ACHN (cell line): ENCODE results near the gene CYP27A1.
A peak's percentile ranks its signal among the peaks of the same experiment; 100 is the strongest.

ENCODE experiments used
- DNase-seq: peaks from one replicate; pipeline ENCODE4 v3.0.0-alpha.2; 2015
- in situ Hi-C: cut with HindIII; loops from 2 replicates; pipeline ENCODE4 v1.10.0; 2017; ENCODE audit warnings: low sequenced_read_pairs, low pct_ligation_motif_present, low pct_unique_long_range_greater_than_20kb

Gene CYP27A1

DNA sequence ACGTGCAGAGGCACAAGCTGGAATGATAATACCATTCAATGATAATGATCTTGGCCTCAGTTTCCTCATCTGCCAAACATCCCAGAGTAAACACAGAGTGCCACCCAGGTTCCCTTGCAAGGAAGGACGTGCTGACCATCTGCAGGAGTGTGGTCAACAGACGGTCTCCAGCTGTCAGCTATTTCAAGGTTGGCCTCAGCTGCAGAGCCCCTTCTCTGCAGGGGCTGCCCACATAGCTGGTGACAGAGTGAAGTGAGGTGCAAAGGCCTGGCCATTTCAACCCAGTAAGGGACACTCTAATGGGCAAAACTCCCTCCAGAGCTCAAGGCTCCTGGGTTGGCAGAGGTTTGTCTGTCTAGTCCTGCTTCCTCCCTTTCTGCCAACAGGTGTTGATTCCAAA lies 69.3 kb downstream of the CYP27A1 start:
- DNase-seq, result no peak
- in situ Hi-C loops, result no loop called here

DNA sequence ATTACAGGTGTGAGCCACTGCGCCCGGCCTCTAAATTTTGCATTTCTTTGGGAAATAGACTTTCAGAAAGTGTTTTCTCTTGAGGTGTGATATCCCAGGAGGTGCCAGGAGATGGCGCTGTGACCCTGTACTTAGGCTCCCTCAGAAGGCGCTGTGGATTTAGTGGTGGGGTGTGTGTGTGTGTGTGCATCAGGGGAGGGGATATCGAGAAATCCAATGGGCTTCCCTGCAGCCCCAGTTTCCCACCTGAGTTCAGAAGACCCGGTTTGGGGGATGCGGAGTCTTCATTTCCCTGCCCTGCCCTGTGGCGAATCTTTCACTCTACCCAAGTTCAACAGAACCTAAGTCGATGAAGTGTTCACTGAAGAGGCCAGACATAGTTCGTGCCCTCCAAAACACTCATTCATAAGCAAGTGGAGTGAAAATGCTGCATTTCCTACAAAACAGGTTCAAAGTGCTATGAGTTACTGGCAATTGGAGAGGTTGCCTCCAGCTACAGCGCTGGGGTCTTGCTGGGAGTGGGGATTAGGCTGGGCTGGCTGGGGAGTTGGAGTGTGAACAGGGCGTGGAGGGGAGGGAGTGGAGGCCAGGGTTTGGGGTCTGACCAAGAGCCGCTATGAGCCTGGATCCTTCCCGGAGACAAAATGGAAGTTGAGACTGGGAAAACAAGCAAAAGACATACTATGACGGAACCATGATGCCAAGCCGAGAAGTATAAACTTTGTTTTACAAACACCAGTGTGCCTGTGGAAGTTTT lies 71.1 kb downstream of the CYP27A1 start:
- peak; percentile 60 for DNase-seq

DNA sequence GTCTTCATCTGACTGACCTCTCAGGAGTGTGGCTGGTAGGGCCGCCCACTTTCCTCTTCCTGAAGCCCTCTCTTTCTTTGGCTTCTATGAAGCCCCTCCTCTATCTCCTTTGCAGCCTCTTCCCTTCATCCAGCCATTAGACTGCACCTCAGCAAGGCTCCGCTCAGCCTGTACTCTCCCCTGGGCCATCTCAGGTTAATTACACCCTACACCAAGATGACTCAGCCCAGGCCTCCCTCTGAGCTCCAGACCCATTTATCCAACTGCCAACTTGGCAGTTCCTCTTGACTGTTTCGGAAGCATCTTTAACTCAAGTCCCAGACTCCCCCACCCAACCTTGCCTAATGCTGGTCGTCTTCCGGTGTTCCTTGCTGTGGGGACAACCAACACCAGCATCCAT lies 71.8 kb downstream of the CYP27A1 start:
- in situ Hi-C loops, result no loop called here
- DNase-seq, result peak; percentile 54

More for the DNA sequence above, 71.1 kb downstream of the CYP27A1 start:
- in situ Hi-C loops, result no loop called here

DNA sequence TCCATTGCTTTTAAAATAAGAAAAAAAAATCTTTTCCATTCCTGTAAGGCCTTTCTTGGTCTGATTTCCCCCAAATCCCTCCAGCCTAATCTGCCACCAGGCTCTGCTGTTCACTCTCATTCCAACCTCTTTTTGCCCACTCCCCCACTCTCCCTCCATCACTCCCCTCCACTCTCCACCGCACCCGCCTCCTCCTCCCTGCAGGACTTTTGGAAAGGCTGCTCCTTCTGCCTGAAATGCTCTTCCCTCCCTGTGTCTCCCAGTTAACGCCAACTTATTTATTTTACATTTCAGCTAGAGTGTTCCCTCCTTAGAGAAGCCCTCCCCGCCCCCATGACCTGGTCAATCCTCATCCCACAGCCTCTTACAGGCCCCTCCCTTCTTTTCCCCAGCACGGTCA lies 72.9 kb downstream of the CYP27A1 start:
- DNase-seq, result no peak
- in situ Hi-C loops, result no loop called here

DNA sequence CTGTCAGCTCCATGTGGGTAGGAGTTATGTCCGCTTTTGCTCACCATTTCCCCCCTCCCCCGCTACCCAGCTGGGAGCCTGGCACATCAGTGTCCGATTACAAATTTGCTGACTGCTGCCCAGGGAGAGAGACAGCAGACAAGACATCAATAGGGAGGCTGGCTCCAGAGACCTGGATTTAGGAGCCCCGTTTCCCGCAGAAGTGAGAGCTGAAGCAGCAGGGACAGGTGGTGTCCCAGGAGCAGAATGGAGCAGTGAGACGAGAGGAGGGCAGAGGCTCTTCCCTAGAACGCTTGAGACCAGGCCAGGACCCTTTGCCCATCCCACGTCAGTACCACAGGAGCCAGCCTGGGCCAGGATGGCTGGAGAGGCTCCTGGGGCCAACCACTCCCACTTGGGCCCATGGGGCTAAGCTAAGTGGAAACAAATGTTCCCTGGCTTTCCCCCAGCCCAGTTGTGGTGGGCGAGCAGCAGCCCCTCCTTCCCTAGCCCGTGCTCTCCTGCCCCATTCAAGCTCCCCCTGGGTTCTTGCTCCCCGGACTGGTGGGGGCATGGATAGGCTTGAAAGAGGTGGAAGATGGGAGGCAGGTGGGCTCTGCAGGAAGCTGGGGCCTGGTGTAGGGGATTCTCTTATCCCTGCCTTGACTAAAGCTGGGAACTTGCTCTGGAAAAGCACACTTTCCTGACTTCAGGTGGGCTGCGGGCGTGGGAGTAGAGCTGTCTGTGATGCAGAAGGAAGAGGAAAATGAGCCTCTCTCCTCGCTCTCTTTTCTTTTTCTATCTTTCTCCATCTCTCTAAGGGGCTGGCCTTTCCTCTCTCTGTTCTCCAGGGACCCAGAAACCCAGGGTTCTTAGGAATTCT lies 73.6 kb downstream of the CYP27A1 start:
- in situ Hi-C loops, result no loop called here
- no peak for DNase-seq

DNA sequence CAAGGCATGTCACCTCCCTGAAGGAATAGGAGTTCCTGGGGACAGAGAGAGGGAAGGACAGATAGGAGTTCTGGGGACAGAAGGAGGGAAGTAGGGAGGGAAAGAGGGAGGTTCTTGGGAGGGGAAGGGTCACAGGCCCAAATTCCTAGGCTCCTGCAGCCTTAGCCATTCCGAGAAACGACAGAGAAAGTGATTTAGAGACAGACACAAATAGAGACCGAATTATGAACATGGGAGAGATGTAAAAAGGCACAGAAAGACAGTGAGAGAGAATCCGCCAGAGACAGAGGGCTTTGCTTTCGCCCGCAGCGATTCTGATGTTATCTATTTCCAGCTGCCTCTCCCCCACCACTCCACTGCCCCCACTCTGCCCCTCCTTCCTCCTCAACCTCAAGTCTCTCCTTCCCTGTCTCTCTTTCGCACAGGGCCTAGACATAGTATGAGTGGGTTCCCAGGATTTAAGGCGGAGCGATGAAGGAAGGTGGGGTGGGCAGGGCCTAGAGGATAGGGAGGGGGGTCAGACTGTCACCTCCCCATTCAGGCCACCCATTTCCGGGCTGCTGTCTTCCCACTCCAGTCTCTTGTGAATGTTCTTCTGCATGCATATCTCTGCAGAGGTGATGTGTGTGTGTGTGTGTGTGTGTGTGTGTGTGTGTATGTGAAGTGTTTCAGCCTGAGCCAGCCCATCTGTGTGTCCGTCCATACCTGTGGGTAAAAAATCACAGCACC lies 74.4 kb downstream of the CYP27A1 start:
- DNase-seq, result no peak
- in situ Hi-C loops, result no loop called here

DNA sequence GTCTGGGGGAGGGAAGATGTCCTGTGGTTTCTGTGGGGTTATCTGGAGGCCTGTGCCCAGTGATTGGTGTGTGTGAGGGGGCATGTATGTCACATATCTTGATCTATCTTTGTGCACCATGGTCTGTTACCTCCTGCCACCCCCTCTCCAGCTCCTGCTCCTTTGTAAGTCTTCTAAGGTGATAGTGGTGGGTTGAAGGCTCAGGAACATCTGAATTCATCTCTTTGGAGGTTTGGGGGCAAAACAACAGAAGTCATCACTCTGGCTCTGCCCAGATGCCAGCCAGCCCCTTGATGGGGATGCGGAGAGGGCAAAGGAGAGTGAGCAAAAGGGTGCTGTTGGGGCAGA lies 74.9 kb downstream of the CYP27A1 start:
- in situ Hi-C loops, result no loop called here
- DNase-seq, result no peak

DNA sequence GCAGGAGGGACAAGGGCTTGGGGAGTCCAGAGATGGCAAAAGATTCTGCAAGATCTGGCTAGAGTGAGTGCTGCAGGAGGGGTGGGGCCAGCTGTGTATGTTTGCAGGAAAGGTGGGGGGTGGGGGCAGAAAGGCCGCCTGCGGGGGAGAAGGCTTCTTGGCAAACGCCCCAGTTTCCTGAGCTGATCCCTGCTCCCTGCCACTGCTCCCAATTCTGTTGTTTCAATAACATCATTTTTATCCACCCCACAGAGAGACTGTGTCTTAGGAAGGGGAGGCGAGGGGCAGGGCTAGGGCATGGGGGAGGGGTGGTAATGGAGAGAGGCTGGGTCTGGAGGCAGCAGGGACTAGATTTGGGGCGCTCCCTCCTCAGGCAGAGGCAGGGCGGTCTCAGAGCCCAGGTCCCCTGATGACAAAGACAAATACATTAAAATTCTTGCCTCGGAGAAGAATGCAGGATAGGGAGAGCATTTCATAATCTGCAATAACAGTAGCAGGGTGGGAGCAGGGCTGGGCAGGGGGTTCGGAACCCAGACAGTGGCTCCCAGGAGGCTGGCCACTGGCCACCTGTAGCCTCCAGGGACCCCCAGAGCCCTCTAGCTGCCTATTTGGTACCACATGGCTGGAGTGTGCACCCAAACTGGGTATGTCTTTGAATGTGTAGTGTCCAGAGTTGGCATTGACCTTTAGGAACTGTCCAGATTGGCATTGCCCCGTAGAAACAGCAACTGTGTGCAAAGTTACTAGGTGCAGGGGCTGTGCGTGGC lies 75.6 kb downstream of the CYP27A1 start:
- no peak for DNase-seq
- in situ Hi-C loops, result no loop called here

DNA sequence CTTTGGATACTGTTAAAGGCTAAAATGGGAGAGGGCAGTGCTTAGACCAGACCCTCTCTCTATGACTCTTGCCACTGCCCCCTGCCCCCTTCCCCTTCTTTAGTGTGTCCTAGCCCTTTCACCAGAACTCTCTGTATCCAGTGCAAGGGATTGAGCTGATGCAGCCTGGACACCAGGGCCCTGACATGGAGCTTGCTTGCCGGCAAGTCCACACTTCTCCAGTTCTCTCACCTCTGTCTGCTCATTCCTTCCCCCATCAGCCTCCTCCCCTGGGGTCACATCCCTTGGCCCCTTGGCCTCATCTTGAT lies 76.1 kb downstream of the CYP27A1 start:
- no peak for DNase-seq
- in situ Hi-C loops, result no loop called here

DNA sequence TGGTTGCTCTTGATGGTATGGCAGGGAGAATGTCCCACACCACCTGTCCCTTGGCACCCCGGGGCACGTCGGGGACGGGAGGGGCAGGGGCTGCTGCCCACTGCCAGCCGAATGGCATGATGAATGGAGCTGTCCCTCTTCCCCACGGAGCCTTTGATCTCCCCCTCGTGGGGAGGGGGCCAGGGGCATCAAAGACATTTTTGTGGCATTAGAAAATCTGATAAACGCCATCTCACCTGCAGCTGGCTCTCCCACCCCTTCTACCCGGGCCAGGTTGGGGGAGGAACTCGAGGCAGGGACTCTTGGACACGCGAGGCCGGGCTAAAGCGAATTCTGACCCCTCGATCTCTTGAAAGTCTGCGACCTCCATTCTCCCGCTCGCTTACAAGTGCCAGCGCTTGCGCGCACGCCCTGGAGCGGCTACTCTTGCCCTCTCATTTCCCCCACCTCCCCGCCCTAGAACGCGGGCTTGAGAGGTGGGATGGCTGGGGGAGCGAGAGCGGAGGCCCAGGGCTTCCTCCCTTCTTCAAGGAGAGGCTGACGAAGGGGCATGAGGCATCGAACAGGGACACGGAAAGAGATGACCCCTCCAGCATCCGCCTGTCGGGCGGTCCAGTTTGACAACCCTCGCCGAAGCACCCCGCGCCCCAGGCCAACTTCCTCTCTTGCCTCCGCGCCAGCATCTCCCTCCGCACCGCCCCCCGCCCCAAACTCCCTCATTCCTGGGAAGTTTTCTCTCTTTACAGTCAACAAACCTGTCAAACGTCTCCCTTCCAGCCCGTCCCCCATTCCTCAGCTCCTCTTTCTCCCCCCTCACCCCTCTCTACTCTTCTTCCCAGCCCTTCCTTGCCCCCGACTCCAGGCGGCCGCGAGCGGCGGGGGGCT lies 77.0 kb downstream of the CYP27A1 start:
- DNase-seq, result no peak
- in situ Hi-C loops, result no loop called here

DNA sequence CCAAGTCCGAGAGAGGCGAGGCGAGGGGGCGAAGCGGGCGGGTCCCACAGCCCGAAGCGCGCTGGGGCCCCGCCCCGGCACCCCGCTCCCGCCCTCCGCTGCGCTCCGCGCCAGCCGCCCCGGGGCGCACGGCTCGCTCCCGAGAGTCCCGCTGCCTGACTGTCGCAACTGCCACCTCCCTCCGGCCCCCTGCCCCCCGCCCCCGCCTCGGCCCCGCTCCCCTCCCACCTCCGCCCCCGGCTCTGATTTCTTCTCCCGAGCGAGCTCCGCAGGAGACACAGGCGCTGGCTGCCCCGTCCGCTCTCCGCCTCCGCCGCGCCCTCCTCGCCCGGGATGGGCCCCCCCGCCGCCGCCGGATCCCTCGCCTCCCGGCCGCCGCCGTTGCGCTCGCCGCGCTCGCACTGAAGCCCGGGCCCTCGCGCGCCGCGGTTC lies 77.6 kb downstream of the CYP27A1 start, which contains the start of gene WNT6:
TSS of gene WNT6 (plus strand) at position 250 of the 432 bp plus-strand sequence. CDS start 233 bp downstream, outside the sequence.
- no peak for DNase-seq
- in situ Hi-C loops, result no loop called here

DNA sequence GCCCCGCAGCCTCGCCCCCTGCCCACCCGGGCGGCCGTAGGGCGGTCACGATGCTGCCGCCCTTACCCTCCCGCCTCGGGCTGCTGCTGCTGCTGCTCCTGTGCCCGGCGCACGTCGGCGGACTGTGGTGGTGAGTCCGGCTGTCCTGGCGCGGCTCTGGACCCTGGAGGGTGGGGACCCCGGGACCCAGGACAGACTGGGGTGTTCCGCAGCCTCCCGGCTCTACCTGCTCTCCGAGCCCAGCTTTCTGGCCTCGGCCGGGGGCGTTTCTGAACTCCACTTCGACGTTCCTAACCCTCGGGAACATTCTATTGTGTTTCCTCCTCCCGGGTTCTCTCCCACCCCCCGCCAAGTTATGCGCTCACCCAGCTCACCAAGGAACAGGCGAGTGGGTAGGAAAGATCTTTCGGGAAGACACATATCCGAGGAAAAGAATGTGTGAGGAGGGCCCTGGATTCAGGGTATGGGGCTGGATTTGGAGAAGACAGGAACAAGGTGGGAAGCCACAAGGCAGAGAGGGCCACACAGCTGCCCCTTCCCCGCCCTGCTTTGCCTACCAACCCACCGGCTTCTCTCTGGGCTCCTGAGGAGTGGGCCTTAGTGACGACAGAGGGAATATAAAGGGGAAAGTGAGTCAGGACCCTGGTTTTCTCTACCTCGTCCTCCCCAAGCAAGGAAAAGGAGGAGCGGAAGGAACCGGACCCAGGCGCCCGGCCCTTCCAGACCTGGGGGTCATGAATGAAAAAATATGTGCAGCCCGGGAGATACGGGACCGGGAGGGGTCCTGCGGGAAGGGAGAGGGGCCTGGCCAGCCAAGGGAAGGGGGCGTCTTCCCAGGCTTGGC lies 78.3 kb downstream of the CYP27A1 start:
- in situ Hi-C loops, result no loop called here
- DNase-seq, result no peak

DNA sequence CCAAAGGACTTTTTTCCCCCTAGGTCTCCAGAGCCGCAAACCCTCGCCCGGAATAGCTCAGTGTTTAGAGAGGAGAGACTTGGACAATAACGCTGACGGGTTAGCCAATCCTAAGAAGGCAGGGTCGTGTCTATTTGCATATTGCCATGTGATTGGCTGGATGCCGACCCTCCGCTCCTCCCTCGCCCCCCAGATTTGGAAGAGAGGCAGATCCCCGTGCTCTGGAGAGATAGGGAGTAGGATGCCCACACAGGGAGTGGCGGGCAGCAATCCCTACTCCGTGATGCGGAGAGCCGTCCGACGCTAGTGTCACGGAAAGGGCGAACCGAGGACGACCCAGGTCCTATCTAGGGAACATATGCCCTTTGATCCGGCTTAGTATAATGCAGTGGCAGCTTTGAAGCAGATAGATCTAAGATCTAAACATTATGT lies 79.0 kb downstream of the CYP27A1 start:
- DNase-seq, result peak; percentile 95
- in situ Hi-C loops, result no loop called here

DNA sequence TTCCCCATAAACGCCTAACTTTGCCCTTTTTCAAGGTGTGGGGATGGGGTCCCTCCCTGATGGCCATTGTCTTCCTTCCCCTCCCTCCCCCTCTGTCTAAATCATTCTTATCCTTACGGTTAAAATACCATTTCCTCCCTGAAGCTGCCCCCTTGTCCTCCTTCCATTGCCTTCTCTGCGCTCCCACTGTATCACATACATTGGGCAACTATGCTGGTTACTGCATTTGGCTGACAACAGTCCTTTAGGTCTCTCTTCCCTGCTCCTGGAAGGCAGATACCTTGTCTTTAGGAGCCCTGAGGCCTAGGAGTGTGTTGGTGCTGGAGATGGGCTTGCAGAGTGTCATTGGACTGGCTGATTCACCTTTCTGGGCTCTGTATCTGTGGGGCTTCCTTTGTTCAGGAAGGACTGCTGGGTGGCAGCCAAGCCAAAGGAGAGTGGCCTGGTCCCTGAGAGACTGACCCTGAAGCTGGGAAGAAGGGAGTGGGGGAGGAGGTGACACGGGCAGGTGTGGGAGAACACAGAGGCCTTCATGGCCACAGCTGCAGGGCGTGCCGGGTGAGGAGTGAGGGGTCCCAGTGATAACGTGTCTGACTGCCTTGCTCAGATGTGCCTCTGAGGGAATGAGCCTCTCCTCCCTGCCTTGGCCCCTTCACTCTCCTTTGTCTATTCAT lies 79.8 kb downstream of the CYP27A1 start:
- DNase-seq, result no peak
- in situ Hi-C loops, result no loop called here

DNA sequence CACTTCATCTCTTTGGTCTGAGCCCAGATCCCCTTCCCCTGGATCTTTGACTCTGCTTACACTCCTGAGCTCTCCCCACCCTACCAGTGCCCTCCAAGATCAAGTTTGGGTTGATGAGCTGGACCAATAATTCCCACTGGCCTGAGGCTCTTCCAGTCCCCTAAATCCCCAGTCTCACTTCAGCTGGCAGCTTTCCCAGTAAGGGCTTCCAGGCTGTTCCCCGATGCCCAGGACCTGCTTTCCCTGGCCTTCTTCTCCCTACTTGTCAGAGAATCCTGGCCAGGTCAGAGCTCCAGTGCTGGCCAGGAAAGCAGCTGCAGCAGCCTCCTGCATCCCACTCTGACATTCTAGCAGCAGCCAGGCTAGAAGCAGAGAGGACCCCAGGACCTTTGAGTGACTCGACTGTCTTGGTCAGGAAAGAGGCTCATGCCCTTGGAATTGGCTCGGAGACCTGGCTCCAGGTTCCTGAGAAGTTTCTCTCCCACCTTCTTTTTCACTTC lies 81.1 kb downstream of the CYP27A1 start:
- in situ Hi-C loops, result no loop called here
- DNase-seq, result no peak
